Measurements from ENCODE around the gene TRMT44. TPM values are rescaled to one million over a fixed set of nuclear protein-coding genes. Genes with fewer than 3 reads are reported as not detected.

Gene TRMT44
- total RNA-seq, 1 experiment from 2014 or later, result 22.9 TPM

- H3K27me3 ChIP-seq (replicated peaks; ENCODE audit: insufficient read depth, low read depth, low read length, poor library complexity), result no peaks in the 10 kb centered on the region
- H3K9me3 ChIP-seq (ENCODE audit: low read depth, low read length, poor library complexity, severe bottlenecking), result no peaks in the 10 kb centered on the region
- CTCF ChIA-PET, result no interaction called here
- no TSS peak for BruUV-seq (replicated peaks)
- POLR2A ChIA-PET (ENCODE audit: low non-redundant PET), result no interaction called here
- no peak for DNase-seq (ENCODE audit: low spot score)
- TF ChIP-seq EZH2 (IDR thresholded peaks at IDR 0.05; ENCODE audit: borderline replicate concordance, low read depth, low read length, poor library complexity, severe bottlenecking), result no peak
- TF ChIP-seq, protein P1, sequence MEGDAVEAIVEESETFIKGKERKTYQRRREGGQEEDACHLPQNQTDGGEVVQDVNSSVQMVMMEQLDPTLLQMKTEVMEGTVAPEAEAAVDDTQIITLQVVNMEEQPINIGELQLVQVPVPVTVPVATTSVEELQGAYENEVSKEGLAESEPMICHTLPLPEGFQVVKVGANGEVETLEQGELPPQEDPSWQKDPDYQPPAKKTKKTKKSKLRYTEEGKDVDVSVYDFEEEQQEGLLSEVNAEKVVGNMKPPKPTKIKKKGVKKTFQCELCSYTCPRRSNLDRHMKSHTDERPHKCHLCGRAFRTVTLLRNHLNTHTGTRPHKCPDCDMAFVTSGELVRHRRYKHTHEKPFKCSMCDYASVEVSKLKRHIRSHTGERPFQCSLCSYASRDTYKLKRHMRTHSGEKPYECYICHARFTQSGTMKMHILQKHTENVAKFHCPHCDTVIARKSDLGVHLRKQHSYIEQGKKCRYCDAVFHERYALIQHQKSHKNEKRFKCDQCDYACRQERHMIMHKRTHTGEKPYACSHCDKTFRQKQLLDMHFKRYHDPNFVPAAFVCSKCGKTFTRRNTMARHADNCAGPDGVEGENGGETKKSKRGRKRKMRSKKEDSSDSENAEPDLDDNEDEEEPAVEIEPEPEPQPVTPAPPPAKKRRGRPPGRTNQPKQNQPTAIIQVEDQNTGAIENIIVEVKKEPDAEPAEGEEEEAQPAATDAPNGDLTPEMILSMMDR (conservative IDR thresholded peaks at IDR 0.05; ENCODE audit: low read depth, low read length), result no peak
- intact Hi-C loops (cut with micrococcal nuclease; ENCODE audit: unreplicated experiment), result no loop called here
- no peak overlapping the region for H3K4me3 ChIP-seq (ENCODE audit: low read depth, low read length, poor library complexity, severe bottlenecking)
- H3K4me1 ChIP-seq (ENCODE audit: insufficient read depth, low read length, poor library complexity, severe bottlenecking), result no peaks in the 10 kb centered on the region
- H3K36me3 ChIP-seq (ENCODE audit: insufficient read depth, low read length, poor library complexity, severe bottlenecking), result no peaks in the 10 kb centered on the region
- no peak overlapping the region for H3K27ac ChIP-seq (ENCODE audit: low read depth, low read length, poor library complexity, severe bottlenecking)
These were observed 85.0 kb downstream of the TRMT44 start for GRCh38 chr4:8525383-8526120.

Other genes starting within 250 kb of the TRMT44 start
- gene SH3TC1, start 241.5 kb upstream of the TRMT44 start, total RNA-seq (2021), result 0.71 and 2.7 TPM in 2 replicates
- 0.64 and 1.4 TPM in 2 replicates for gene HTRA3, start 171.0 kb upstream of the TRMT44 start, total RNA-seq (2021)
- 14.3 and 18.9 TPM in 2 replicates for gene ACOX3, start 54 bp upstream of the TRMT44 start, total RNA-seq (2021)
- gene GPR78, start 139.6 kb downstream of the TRMT44 start, total RNA-seq (2021), result not detected in 2 replicates
- 0.28 and 0.34 TPM in 2 replicates for gene CPZ, start 152.0 kb downstream of the TRMT44 start, total RNA-seq (2021)

All from A673 (cell line).